HepG2 (cell line): ENCODE measurements around the gene MTA1.

Source experiments
- BORCS8-MEF2B ChIP-seq: sonication (generic); formaldehyde crosslinking; IDR thresholded peaks from 2 replicates; pipeline ENCODE4 v1.8.0; 2022; ENCODE audit warnings: mild to moderate bottlenecking, missing genetic modification reagents
- MTF1 ChIP-seq: sonication (generic); formaldehyde crosslinking; IDR thresholded peaks from 2 replicates; pipeline ENCODE4 v1.5.0; 2020; ENCODE audit warnings: missing genetic modification reagents

GRCh38 chr14:105474483-105475268 lies 55.0 kb downstream of the MTA1 start, which contains the start of gene CRIP2:
- TF ChIP-seq BORCS8-MEF2B (CRISPR knock-in tag) (no peak), MTF1 (no peak)
